Activated T-helper 1 cell treated with anti-CD3 and anti-CD28 coated beads, Interleukin-2, amount 50 U/mL, for 16 hours (primary cell): ENCODE data around the gene CSF3.
"Not testable (repeated sequence)": the region's sequence is repeated elsewhere in the genome, so short reads cannot be mapped to it uniquely, and the experiment has no call there.

Experiments
- DNase-seq, 2 donors: peaks; one replicate each; pipeline ENCODE4 v3.0.0-alpha.2; 2020; ENCODE audit warnings: low read depth in 1 of 2, low spot score in 1 of 2

The CSF3 gene

DNA sequence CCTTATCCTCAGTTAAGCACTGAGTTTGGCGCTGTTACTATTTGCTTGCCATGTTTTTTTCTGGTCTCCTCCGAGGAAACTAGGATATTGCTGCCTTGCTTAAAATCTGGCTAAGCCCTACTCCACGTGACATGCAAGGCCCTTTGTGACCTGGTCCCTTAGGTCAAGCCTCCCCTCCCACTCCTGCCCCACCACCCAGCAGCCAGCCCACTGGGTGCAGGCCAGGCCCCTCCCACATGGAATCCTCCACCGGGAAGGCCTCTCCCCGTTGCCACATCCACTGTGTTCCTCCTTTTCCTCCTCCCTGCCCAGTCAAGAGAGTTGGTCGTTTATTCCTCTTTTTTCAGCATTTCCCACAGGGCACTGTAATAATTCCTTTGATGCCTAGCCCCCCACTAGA, 18.4 kb upstream of the CSF3 start:
- DNase-seq: no peak

DNA sequence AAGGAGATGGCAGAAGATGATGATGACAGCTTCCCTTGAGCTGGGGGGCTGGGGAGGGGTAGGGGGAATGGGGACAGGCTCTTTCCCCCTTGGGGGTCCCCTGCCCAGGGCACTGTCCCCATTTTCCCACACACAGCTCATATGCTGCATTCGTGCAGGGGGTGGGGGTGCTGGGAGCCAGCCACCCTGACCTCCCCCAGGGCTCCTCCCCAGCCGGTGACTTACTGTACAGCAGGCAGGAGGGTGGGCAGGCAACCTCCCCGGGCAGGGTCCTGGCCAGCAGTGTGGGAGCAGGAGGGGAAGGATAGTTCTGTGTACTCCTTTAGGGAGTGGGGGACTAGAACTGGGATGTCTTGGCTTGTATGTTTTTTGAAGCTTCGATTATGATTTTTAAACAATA, 17.7 kb upstream of the CSF3 start:
- DNase-seq: no peak

DNA sequence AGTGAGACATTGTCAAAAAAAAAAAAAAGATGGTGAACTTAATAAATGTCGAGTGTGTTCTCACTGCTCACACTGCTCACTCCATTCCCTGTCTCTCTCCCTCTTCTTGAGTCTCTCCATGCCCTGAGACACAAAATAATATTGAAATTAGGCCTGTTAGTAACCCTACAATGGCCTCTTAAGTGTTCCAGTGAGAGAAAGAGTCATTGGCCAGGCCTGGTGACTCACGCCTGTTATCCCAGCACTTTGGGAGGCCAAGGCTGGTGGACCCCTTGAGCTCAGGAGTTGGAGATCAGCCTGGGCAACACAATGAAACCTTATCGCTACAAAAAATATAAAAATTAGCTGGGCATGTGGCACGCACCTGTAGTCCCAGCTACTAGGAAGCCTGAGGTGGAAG, 16.2 kb upstream of the CSF3 start:
- no peak for DNase-seq

DNA sequence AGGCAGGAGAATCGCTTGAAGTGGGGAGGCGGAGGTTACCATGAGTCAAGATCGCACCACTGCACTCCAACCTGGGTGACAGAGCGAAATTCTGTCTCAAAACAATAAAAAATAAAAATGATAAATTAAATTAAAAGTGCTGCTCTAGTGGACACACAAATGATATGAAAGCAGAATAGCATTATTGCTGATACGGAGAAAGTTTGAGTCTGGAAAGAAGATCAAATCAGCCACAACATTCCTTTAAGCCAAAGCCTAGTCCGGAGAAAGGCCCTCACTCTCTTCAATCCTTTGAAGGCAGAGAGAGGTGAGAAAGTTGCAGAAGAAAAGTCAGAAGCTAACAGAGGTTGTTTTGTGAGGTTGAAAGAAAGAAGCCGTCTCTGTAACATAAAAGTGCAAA, 15.1 kb upstream of the CSF3 start:
- no peak for DNase-seq

DNA sequence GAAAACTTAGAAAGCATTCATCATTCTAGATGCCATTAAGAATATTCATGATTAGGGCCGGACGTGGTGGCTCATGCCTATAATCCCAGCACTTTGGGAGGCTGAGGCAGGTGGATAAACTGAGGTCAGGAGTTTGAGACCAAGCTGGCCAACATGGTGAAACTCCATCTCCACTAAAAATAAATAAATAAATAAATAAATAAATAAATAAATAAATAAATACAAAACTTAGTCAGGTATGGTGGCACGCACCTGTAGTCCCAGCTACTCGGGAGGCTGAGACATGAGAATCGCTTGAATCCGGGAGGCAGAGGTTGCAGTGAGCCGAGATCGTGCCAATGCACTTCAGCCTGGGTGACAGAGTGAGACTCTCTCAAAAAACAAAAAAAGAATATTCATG, 13.9 kb upstream of the CSF3 start:
- not testable (repeated sequence) for DNase-seq

DNA sequence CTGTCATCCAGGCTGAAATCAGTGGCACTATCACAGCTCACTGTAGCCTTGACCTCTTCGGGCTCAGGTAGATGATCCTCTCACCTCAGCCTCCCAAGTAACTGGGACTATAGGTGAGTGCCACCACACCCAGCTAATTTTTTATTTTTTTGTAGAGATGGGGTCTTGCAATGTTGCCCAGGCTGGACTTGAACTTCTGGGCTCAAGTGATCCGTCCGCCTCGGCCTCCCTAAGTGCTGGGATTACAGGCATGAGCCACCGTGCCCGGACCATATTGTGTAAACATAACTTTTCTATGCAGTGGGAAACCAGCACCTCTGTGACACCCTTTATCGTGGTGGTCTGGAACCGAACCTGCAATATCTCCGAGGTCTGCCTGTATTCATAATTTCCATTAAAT, 11.2 kb upstream of the CSF3 start:
- no peak for DNase-seq

DNA sequence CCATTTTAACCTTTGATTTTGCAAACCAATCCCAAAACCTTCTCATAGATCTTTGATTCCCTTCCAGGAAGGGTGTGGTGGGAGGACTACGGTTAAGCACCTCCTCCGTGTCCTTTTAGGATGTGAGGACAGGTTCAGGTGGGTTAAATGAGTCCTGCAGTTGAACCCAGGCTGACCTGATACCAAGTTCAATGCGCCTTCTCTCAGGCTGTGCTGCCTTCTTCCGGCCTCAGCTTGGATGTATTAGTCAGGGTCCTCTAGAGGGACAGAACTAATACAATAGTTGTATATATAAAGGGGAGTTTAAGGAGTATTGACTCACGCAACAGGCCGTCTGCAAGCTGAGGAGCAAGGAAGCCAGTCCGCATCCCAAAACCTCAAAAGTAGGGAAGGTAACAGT, 10.5 kb upstream of the CSF3 start:
- no peak for DNase-seq

DNA sequence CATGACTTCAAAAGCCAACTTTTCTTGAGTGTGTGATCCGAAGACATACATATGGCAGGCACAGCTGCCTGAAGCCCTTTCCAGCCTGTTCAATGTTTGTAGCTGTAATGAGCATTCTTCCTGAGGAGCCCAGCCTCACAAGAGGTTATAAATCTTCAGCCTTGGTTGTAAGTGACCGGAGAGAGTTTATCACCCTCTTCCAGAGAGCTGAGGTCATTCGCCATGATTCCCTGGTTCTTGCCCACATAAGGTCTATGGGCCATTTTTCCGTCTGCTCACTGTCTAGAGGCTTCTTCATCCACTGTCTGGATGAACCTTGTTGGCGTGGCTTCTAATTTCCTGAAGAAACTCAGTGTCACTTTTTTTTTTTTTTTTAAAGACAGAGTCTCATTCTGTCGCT, 9.7 kb upstream of the CSF3 start:
- DNase-seq: no peak

DNA sequence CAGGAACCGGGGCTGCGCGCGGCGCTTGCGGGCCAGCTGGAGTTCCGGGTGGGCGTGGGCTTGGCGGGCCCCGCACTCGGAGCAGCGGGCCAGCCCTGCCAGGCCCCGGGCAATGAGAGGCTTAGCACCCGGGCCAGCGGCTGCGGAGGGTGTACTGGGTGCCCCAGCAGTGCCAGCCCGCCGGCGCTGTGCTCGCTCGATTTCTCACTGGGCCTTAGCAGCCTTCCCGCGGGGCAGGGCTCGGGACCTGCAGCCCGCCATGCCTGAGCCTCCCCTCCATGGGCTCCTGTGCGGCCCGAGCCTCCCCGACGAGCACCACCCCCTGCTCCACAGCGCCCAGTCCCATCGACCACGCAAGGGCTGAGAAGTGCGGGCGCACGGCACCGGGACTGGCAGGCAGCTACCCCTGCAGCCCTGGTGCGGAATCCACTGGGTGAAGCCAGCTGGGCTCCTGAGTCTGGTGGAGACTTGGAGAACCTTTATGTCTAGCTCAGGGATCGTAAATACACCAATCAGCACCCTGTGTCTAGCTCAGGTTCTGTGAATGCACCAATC, 4.2 kb upstream of the CSF3 start:
- not testable (repeated sequence) for DNase-seq

DNA sequence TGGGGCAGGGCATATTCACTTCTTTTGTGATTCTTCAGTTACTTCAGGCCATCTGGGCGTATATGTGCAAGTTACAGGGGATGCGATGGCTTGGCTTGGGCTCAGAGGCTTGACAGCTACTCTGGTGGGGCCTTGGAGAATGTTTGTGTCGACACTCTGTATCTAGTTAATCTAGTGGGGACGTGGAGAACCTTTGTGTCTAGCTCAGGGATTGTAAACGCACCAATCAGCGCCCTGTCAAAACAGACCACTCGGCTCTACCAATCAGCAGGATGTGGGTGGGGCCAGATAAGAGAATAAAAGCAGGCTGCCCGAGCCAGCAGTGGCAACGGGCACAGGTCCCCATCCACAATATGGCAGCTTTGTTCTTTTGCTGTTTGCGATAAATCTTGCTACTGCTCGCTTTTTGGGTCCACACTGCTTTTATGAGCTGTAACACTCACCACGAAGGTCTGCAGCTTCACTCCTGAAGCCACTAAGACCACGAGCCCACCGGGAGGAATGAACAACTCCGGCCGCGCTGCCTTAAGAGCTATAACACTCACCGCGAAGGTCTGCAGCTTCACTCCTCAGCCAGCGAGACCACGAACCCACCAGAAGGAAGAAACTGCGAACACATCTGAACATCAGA, 3.1 kb upstream of the CSF3 start:
- not testable (repeated sequence) for DNase-seq

DNA sequence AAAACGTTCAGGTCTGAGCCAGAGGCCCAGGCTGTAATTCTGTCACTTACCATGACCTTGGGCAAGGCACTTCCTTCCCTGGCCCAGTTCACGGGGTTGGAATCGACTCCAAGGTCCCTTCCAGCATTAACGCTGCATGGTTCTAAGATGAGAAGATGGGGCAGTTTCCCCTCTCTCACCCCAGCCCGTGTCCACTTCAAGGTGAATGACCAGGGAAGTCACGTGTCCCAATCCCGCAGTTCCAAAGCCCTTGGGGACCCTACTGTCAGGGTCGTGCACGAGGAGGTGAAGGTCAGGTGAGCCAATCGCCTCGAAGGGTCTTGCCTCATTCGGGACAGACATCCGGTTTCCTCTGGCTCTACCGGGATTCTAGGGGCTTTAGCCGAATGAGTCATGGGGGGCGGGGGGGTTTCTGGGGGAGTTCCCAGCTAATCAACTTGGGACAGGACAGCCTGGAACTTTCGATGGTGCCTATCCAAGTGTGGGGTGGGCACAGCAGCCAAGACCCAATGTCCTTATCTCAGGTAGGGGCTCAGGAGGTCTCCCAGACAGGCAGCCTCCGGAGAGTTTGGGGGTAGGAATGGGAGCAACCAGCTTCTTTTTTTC, 762 bp upstream of the CSF3 start:
- no peak for DNase-seq

DNA sequence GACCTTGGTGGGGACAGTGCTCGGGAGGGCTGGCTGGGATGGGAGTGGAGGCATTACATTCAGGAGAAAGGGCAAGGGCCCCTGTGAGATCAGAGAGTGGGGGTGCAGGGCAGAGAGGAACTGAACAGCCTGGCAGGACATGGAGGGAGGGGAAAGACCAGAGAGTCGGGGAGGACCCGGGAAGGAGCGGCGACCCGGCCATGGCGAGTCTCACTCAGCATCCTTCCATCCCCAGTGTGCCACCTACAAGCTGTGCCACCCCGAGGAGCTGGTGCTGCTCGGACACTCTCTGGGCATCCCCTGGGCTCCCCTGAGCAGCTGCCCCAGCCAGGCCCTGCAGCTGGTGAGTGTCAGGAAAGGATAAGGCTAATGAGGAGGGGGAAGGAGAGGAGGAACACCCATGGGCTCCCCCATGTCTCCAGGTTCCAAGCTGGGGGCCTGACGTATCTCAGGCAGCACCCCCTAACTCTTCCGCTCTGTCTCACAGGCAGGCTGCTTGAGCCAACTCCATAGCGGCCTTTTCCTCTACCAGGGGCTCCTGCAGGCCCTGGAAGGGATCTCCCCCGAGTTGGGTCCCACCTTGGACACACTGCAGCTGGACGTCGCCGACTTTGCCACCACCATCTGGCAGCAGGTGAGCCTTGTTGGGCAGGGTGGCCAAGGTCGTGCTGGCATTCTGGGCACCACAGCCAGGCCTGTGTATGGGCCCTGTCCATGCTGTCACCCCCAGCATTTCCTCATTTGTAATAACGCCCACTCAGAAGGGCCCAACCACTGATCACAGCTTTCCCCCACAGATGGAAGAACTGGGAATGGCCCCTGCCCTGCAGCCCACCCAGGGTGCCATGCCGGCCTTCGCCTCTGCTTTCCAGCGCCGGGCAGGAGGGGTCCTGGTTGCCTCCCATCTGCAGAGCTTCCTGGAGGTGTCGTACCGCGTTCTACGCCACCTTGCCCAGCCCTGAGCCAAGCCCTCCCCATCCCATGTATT, 1.1 kb downstream of the CSF3 start:
- no peak for DNase-seq

DNA sequence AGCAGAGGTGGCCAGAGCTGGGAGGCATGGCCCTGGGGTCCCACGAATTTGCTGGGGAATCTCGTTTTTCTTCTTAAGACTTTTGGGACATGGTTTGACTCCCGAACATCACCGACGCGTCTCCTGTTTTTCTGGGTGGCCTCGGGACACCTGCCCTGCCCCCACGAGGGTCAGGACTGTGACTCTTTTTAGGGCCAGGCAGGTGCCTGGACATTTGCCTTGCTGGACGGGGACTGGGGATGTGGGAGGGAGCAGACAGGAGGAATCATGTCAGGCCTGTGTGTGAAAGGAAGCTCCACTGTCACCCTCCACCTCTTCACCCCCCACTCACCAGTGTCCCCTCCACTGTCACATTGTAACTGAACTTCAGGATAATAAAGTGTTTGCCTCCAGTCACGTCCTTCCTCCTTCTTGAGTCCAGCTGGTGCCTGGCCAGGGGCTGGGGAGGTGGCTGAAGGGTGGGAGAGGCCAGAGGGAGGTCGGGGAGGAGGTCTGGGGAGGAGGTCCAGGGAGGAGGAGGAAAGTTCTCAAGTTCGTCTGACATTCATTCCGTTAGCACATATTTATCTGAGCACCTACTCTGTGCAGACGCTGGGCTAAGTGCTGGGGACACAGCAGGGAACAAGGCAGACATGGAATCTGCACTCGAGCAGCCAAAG, 2.3 kb downstream of the CSF3 start:
- no peak for DNase-seq

DNA sequence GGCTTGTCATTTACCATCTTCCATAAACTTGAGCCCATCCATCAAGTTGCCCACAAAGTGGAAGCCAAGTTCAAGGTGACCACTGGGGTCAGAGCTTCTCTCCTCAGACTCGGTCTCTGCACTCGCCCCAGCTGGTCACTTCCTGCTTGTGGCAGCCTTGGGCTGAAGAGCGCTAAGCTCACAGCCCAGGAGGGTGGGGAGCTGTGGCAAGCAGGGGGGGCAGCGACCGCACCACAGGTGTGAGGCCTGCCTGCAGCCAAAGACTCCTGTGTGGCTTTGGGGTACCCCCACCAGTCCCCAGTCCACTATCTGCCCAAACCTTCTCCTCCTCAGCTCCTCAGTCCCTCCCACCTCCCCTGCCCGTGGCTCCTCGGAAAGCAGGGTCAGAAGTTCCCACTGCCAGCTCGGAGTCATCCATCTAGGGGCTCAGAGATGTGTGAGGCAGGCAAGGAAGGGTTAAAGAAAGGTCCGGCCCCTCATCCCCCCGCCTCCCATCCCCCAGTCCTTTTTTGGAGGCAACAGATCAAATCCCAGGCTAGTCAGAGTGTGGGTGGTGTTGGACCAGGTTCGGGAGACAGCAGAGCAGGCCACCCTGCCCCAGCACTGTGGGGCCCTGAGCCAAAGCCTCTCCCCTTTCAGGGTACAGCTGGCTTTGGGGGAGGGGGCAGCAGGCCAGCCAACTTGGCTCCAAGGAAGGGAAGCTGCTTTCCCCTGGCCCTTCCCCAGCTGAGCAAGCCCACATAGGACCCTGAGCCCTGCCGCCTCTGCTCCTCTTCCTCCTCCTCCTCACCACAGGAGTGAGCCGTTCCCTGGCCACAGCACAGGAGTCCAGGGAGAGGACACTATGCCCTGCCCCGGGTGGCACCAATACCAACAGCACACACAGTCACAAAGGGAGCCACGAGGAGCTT, 3.2 kb downstream of the CSF3 start:
- no peak for DNase-seq

DNA sequence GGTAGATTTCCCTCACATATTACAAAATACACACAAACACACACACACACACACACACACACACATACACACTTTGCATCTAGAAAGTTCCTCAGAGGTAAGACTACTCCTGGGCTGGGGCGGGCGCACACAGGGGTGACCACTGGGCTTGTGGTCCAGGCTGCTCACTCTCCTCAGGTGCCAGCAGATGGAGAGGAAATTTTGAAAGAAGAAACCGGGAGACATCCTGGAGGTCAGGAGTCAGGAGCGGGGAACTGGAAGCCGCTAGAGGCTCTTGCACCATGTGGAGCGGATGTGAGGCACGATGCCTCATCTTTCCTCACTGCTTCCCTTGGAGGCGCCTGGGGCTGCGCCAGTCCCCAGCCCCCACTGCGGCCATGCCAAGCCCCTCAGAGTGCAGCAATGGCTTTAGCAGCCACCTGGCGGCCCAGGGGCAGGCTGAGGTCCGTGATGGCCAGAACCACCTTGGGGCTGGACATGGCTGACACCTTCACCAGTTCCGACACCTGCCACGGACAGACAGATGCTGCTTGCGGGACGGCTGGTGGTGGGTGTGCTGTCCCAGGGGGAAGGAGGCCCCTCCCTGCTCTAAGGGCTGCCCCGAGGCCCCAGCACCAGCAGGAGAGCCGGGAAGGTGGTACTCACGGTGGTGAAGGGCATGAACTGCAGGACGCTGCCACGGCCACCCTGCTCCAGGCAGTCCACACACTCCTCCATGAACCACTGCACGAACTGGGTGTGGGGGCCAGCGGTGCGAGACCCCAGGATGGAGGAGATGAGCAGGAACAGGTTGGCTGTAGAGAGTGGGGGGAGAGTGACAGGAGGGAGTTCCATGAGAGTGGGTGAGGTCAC, 4.1 kb downstream of the CSF3 start:
- DNase-seq: no peak

DNA sequence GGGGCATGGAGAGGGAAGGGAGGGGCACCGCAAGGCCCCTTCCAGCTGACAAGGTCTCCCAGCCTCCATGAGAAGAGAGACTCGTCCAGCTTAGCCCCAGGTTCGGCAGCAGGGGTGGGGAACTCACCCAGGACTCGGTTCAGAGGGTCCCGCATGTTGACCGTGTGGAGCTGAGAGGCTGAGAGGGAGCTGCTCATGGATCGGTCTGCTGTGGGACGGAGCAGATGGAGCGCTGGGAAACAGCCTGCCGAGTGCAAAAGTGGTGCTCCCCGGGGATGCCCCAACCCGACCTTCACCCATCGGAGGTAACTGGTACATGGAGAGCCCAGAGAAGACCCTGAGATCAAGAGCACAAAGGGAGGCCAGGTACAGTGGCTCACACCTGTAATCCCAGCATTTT, 4.9 kb downstream of the CSF3 start:
- DNase-seq: no peak

DNA sequence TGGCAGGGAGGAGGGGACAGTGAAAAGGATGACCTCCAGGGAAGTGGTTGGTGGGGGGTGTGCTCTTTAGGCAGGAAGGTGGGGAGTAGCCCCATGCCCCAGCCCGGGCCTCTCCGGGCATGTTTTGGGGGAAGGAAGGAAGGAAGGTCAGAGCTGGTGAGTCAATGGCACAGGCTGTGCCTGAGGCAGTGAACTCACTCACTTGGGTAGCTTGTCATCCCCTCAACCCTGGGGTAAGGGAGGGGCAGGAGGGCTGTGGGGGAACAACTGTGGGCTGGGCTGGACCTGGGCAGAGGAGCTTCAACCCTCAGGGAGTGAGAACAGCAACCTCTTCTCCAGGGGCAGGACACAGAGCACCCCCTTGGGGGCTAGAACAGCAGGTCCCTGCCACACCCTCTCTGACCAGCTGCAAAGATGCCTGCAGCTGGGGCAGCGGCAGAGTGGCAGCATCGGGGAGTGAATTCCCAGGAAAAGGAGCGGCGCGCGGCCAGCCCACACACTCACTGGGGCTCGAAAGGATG, 6.3 kb downstream of the CSF3 start:
- DNase-seq: no peak

DNA sequence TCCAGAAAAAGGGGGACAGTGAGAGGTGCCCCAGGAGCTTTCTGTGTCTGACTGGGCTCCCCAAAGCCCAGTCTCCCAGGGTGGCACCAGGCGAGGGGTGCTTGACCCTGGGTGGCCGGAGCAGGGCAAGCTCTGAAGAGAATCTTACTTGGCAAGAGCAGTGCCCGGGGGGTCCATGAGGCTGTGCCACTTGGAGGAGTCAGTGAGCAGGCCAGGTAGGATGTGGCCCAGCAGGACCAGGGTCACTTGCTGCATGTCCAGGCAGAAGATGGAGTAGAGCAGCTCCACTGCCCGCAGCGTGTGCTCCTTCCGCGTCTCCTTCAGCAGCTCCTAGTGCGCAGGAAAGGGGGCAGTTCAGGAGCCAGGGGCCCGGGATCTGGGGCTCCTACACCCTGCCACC, 7.3 kb downstream of the CSF3 start:
- no peak for DNase-seq

DNA sequence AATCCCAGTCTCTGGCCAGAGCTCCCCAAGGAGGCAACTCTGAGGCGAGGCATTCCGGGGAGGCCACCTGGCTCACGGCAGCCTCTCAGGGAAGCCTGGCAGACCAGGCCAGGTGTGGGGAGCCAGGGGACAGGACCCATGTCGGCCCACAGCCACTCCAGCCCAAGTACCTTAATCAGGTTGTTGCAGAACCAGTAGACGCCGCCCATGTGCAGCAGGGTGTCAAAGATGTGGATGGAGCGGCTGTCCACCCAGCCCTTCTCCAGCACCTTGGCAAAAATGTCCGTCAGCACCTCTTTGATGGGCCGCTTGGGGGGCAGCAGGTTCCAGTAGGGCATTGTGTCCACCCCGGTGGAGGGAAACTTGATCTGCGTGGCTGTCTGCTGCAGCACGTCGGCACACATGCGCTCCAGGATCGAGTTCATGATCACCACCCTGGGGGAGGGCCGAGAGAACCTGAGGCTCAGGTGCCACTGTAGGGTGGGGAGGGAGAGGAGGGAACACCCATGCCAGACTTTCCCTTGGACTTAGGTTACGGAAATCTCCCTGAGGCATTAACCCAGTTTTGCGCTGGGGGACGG, 7.8 kb downstream of the CSF3 start:
- DNase-seq: no peak
